Stomach (tissue), 4 donors: ENCODE results near the gene PPM1E.

Experiments
- EP300 ChIP-seq: sonication (generic); formaldehyde crosslinking; IDR thresholded peaks from one replicate; pipeline ENCODE4 v1.6.1; 2017; ENCODE audit warnings: antibody characterized with exemption
- POLR2A ChIP-seq, 4 donors: fragments of 450-650 bp; IDR thresholded peaks; one replicate each; pipeline ENCODE4 v1.6.1; 2016; ENCODE audit warnings: antibody characterized with exemption in 4 of 4, control low read depth in 2 of 4, mild to moderate bottlenecking in 1 of 4, moderate library complexity in 1 of 4
- TF ChIP-seq, protein P1 (sequence below), 7 experiments: fragments of 450-650 bp in 4 of 7; fragments of 200-600 bp in 3 of 7; sonication (generic) in 3 of 7; IDR thresholded peaks; one replicate each; pipeline ENCODE4 v1.5.1; 2016 to 2019; ENCODE audit warnings: antibody characterized with exemption in 7 of 7, control low read depth in 2 of 7, mild to moderate bottlenecking in 1 of 7

DNA sequence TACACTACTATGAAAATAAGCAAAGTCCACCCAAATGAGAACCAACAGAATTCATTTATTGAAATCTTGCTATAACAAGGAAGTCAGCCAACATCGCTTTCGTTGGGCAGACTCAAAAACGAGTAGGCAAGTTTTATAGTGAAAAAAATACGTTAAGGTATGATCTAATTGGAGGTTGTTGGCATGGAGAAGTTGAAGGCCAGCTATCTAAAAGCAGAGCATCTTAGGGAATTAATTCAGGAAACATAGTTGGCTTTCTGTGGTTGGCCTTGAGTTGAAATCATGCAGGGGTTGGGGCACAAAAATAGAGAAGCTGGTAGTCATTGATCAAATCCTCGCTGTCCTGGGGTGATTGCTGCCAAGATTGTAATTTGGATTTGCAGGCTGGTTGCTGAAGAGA lies 118.3 kb downstream of the PPM1E start:
- TF ChIP-seq, protein P1, sequence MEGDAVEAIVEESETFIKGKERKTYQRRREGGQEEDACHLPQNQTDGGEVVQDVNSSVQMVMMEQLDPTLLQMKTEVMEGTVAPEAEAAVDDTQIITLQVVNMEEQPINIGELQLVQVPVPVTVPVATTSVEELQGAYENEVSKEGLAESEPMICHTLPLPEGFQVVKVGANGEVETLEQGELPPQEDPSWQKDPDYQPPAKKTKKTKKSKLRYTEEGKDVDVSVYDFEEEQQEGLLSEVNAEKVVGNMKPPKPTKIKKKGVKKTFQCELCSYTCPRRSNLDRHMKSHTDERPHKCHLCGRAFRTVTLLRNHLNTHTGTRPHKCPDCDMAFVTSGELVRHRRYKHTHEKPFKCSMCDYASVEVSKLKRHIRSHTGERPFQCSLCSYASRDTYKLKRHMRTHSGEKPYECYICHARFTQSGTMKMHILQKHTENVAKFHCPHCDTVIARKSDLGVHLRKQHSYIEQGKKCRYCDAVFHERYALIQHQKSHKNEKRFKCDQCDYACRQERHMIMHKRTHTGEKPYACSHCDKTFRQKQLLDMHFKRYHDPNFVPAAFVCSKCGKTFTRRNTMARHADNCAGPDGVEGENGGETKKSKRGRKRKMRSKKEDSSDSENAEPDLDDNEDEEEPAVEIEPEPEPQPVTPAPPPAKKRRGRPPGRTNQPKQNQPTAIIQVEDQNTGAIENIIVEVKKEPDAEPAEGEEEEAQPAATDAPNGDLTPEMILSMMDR (IDR thresholded peaks at IDR 0.05), result no peak
- TF ChIP-seq POLR2A (IDR thresholded peaks at IDR 0.05) (no peak), EP300 (no peak)
